ENCODE results near the gene PKIG.

The PKIG gene

DNA sequence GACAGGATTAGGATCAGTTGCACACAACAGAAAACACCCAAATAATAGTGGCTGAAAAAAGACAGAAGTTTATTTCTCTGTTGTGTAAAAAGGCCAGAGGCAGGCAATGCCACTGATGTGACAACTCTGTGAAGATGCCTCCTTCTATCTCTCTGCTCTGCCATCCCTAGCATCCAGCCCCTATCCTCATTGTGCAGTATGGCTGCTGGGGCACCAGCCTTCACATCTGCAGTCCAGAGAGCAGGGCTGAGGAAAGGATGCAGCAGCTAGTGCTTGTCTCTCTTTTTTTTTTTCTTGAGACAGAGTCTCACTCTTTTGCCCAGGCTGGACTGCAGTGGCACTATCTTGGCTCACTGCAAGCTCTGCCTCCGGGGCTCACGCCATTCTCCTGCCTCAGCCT is 75.5 kb downstream of the PKIG start:
- TF ChIP-seq SIN3A (IDR thresholded peaks at IDR 0.05; ENCODE audit: borderline replicate concordance, insufficient read depth, low read length) = no peak
- TF ChIP-seq, protein P1, sequence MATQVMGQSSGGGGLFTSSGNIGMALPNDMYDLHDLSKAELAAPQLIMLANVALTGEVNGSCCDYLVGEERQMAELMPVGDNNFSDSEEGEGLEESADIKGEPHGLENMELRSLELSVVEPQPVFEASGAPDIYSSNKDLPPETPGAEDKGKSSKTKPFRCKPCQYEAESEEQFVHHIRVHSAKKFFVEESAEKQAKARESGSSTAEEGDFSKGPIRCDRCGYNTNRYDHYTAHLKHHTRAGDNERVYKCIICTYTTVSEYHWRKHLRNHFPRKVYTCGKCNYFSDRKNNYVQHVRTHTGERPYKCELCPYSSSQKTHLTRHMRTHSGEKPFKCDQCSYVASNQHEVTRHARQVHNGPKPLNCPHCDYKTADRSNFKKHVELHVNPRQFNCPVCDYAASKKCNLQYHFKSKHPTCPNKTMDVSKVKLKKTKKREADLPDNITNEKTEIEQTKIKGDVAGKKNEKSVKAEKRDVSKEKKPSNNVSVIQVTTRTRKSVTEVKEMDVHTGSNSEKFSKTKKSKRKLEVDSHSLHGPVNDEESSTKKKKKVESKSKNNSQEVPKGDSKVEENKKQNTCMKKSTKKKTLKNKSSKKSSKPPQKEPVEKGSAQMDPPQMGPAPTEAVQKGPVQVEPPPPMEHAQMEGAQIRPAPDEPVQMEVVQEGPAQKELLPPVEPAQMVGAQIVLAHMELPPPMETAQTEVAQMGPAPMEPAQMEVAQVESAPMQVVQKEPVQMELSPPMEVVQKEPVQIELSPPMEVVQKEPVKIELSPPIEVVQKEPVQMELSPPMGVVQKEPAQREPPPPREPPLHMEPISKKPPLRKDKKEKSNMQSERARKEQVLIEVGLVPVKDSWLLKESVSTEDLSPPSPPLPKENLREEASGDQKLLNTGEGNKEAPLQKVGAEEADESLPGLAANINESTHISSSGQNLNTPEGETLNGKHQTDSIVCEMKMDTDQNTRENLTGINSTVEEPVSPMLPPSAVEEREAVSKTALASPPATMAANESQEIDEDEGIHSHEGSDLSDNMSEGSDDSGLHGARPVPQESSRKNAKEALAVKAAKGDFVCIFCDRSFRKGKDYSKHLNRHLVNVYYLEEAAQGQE (IDR thresholded peaks at IDR 0.05; ENCODE audit: insufficient read depth in 1 of 2, low read depth in 2 of 2, low read length in 2 of 2) = no peak
- no peak for TF ChIP-seq TAF1 (IDR thresholded peaks at IDR 0.05; ENCODE audit: borderline replicate concordance, insufficient read depth, low read length)
- TF ChIP-seq FOXP2 (optimal IDR thresholded peaks at IDR 0.05; ENCODE audit: borderline replicate concordance, extremely low read depth, extremely low read length, insufficient read depth) = no peak
- TF ChIP-seq POLR2AphosphoS5 (IDR thresholded peaks at IDR 0.05; ENCODE audit: low read depth, low read length) = no peak

DNA sequence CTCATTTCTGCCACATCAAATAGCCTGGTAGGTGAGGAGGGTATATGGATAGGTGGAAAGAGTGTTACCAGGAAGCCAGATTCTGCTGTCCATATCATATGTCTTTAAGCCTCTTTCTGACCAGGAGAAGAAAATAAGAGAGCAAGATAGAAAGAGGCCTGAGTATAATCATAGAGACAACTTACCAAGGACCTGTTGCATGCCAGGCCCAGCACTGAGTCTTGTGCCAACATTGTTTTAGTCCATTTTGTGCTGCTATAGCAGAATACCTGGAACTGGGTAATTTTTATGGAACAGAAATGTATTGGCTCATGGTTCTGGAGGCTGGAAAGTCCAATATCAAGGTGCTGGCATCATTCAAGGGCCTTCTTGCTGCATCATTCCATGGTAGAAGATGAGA is 76.4 kb downstream of the PKIG start:
- TF ChIP-seq, protein P1 (IDR thresholded peaks at IDR 0.05; ENCODE audit: insufficient read depth in 1 of 2, low read depth in 2 of 2, low read length in 2 of 2) = no peak
- TF ChIP-seq SIN3A (IDR thresholded peaks at IDR 0.05; ENCODE audit: borderline replicate concordance, insufficient read depth, low read length) = no peak
- no peak for TF ChIP-seq POLR2AphosphoS5 (IDR thresholded peaks at IDR 0.05; ENCODE audit: low read depth, low read length)
- TF ChIP-seq TAF1 (IDR thresholded peaks at IDR 0.05; ENCODE audit: borderline replicate concordance, insufficient read depth, low read length) = no peak
- no peak for TF ChIP-seq FOXP2 (optimal IDR thresholded peaks at IDR 0.05; ENCODE audit: borderline replicate concordance, extremely low read depth, extremely low read length, insufficient read depth)

DNA sequence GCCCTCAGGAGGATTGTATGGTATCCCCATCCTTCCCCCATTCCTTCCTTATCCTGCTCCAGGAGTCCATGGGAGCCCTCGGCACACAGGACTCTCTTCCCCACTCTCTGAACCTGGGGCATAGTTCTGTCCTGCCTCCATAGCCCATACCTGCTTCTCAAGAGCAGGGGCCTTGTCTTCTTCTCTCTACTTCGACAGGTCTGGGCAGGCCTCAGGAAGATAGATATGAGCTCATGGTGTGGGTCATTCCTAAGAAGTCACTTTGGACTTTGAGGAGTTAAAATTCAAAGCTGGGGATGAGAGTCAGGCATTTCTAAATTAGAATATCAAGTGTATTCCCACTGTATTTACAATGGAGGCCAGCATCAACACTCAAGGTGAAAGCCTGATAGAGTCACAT is 77.6 kb downstream of the PKIG start:
- TF ChIP-seq, protein P1 (IDR thresholded peaks at IDR 0.05; ENCODE audit: insufficient read depth in 1 of 2, low read depth in 2 of 2, low read length in 2 of 2) = no peak
- TF ChIP-seq SIN3A (IDR thresholded peaks at IDR 0.05; ENCODE audit: borderline replicate concordance, insufficient read depth, low read length) = no peak
- no peak for TF ChIP-seq POLR2AphosphoS5 (IDR thresholded peaks at IDR 0.05; ENCODE audit: low read depth, low read length)

DNA sequence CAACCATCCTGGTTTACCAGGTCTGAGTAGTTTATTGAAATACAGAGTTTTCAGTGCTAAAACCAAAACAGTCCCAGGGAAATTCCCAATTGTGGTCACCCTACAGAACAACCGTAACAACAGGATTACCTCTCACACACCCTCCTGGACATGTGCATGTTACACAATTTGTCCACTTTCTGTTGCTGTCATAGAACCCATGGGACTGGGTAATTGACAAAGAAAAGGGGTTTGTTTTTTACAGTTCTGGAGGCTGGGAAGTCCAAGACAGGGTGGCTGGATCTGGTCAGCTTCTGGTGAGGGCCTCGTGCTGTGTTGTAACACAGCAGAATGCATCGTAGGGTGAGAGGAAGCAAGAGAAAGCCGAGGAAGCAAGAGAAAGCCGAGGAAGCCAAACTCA is 78.2 kb downstream of the PKIG start:
- TF ChIP-seq SIN3A (IDR thresholded peaks at IDR 0.05; ENCODE audit: borderline replicate concordance, insufficient read depth, low read length) (no peak), FOXP2 (optimal IDR thresholded peaks at IDR 0.05; ENCODE audit: borderline replicate concordance, extremely low read depth, extremely low read length, insufficient read depth) (no peak), POLR2AphosphoS5 (IDR thresholded peaks at IDR 0.05; ENCODE audit: low read depth, low read length) (no peak), TAF1 (IDR thresholded peaks at IDR 0.05; ENCODE audit: borderline replicate concordance, insufficient read depth, low read length) (no peak)
- TF ChIP-seq, protein P1 (IDR thresholded peaks at IDR 0.05; ENCODE audit: insufficient read depth in 1 of 2, low read depth in 2 of 2, low read length in 2 of 2) = no peak

DNA sequence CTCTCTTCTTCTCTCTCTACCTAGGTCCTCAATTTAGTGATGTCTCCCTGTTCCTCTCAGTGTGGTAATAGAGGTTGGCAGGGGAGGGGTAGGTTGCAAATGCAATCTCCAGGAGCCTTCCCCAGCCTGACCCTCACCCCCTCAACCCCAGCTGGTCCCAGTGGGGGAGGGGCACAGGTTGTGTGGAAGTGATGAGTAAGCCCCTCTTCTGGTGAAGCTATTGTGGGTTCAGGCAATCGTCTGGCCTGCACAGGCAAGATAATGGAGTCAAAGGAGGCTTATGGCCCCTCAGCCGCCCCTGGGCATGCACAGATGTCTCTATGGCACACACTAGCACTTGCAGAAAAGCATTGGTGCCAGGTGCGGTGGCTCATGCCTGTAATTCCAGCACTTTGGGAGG is 79.9 kb downstream of the PKIG start:
- TF ChIP-seq, protein P1 (IDR thresholded peaks at IDR 0.05; ENCODE audit: insufficient read depth in 1 of 2, low read depth in 2 of 2, low read length in 2 of 2) = no peak
- TF ChIP-seq POLR2AphosphoS5 (IDR thresholded peaks at IDR 0.05; ENCODE audit: low read depth, low read length) (no peak), FOXP2 (optimal IDR thresholded peaks at IDR 0.05; ENCODE audit: borderline replicate concordance, extremely low read depth, extremely low read length, insufficient read depth) (no peak), TAF1 (IDR thresholded peaks at IDR 0.05; ENCODE audit: borderline replicate concordance, insufficient read depth, low read length) (no peak), SIN3A (IDR thresholded peaks at IDR 0.05; ENCODE audit: borderline replicate concordance, insufficient read depth, low read length) (no peak)
